ENCODE results near the gene CYP2C19. TPM values are rescaled to one million over a fixed set of nuclear protein-coding genes. Genes with fewer than 3 reads are reported as not detected.

CYP2C19 gene
- total and polyA plus RNA-seq, 9 of the 15 experiments (the other 6 are each of a cell fraction or from before 2014, with no cell fraction given) = not detected

GRCh38 chr10:94747137-94747536 lies 15.3 kb upstream of the CYP2C19 start:
- in situ Hi-C loops (cut with MboI) = no loop called here
- TF ChIP-seq POLR2AphosphoS2 (IDR thresholded peaks at IDR 0.05; ENCODE audit: low read length) = no peak
- TF ChIP-seq LEF1 (IDR thresholded peaks at IDR 0.05) = no peak
- TF ChIP-seq PRMT5 (CRISPR knock-in tag; IDR thresholded peaks at IDR 0.05) = no peak
- TF ChIP-seq HNRNPH1 (optimal IDR thresholded peaks at IDR 0.05; ENCODE audit: low read depth, low read length) = no peak
- no peak for TF ChIP-seq MCM5 (IDR thresholded peaks at IDR 0.05; ENCODE audit: low read depth)
- TF ChIP-seq NCOA4 (IDR thresholded peaks at IDR 0.05; ENCODE audit: partially characterized antibody) = no peak
- 5% methylated on average over 2 of the region's 2 CpGs for WGBS (ENCODE audit: insufficient coverage, low coverage, missing lambda C conversion rate)

GRCh38 chr10:94747838-94748237 lies 14.6 kb upstream of the CYP2C19 start:
- ATAC-seq = no peak
- H3K4me3 ChIP-seq = no peak overlapping the region
- no peak overlapping the region for H3K4me2 ChIP-seq (ENCODE audit: insufficient read depth, low read length)
- DNase-seq (ENCODE audit: extremely low read depth in 1 of 4, low spot score in 3 of 4) = no peak
- H3K27me3 ChIP-seq (ENCODE audit: control insufficient read depth in 2 of 2, insufficient read depth in 2 of 2, low read length in 2 of 2) = no peaks in the 10 kb centered on the region
- H4K20me1 ChIP-seq (replicated peaks; ENCODE audit: control insufficient read depth, insufficient read depth, low read length) = no peaks in the 10 kb centered on the region
- intact Hi-C loops (cut with micrococcal nuclease) = no loop called here
- no peak overlapping the region for H3K27ac ChIP-seq (ENCODE audit: extremely low read depth, low read depth, low read length)
- no peak for FAIRE-seq
- H3K9me3 ChIP-seq (replicated peaks; ENCODE audit: control insufficient read depth, insufficient read depth, low read depth, low read length) = no peaks in the 10 kb centered on the region
- ChIA-PET POLR2A (no interaction called here), CTCF (ENCODE audit: low intra/inter-chr PET ratio) (no interaction called here)
- no peak overlapping the region for H2AFZ ChIP-seq (ENCODE audit: low read depth, low read length)
- H3K4me1 ChIP-seq (replicated peaks in 1 of 2; ENCODE audit: control insufficient read depth in 2 of 2, insufficient read depth in 2 of 2, low read length in 2 of 2) = no peaks in the 10 kb centered on the region
- H3K79me2 ChIP-seq (ENCODE audit: control insufficient read depth, insufficient read depth, low read length) = no peaks in the 10 kb centered on the region
- BruUV-seq (replicated peaks) = no TSS peak
- 0% methylated on average over 4 of the region's 4 CpGs for WGBS (ENCODE audit: insufficient coverage, low coverage, missing lambda C conversion rate)
- H3K36me3 ChIP-seq (ENCODE audit: control insufficient read depth, insufficient read depth, low read length) = no peaks in the 10 kb centered on the region
- in situ Hi-C loops (cut with MboI) = no loop called here
- no peak overlapping the region for H3K9ac ChIP-seq (ENCODE audit: insufficient read depth in 1 of 2, low read depth in 2 of 2, low read length in 2 of 2)
- no peaks in the 10 kb centered on the region for H3K9me1 ChIP-seq (ENCODE audit: control insufficient read depth, insufficient read depth, low read length)
- TF ChIP-seq E4F1 (CRISPR knock-in tag; IDR thresholded peaks at IDR 0.05; ENCODE audit: borderline replicate concordance) = no peak
- TF ChIP-seq ETV6 (IDR thresholded peaks at IDR 0.05; ENCODE audit: borderline replicate concordance in 1 of 2, low read depth in 2 of 2, low read length in 1 of 2) = no peak
- no peak for TF ChIP-seq ETV6 (CRISPR knock-in tag; IDR thresholded peaks at IDR 0.05; ENCODE audit: borderline replicate concordance)
- no peak for TF ChIP-seq MBD2 (IDR thresholded peaks at IDR 0.05; ENCODE audit: borderline replicate concordance, low read depth)
- TF ChIP-seq ARNT (IDR thresholded peaks at IDR 0.05) = no peak
- no peak for TF ChIP-seq PHB2 (IDR thresholded peaks at IDR 0.05; ENCODE audit: low read depth)
- TF ChIP-seq HNRNPLL (IDR thresholded peaks at IDR 0.05; ENCODE audit: low read depth, low read length, poor library complexity, severe bottlenecking) = no peak
- no peak for TF ChIP-seq DLX4 (CRISPR knock-in tag; IDR thresholded peaks at IDR 0.05)
- TF ChIP-seq, protein P1, sequence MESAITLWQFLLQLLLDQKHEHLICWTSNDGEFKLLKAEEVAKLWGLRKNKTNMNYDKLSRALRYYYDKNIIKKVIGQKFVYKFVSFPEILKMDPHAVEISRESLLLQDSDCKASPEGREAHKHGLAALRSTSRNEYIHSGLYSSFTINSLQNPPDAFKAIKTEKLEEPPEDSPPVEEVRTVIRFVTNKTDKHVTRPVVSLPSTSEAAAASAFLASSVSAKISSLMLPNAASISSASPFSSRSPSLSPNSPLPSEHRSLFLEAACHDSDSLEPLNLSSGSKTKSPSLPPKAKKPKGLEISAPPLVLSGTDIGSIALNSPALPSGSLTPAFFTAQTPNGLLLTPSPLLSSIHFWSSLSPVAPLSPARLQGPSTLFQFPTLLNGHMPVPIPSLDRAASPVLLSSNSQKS (CRISPR knock-in tag; IDR thresholded peaks at IDR 0.05) = no peak

More at GRCh38 chr10:94747137-94747536, 15.3 kb upstream of the CYP2C19 start:
- no peak overlapping the region for H3K9ac ChIP-seq (ENCODE audit: insufficient read depth in 1 of 2, low read depth in 2 of 2, low read length in 2 of 2)
- no peaks in the 10 kb centered on the region for H4K20me1 ChIP-seq (replicated peaks; ENCODE audit: control insufficient read depth, insufficient read depth, low read length)
- POLR2A ChIA-PET = no interaction called here
- CTCF ChIA-PET (ENCODE audit: low intra/inter-chr PET ratio) = no interaction called here
- H3K9me1 ChIP-seq (ENCODE audit: control insufficient read depth, insufficient read depth, low read length) = no peaks in the 10 kb centered on the region
- no peak overlapping the region for H3K4me2 ChIP-seq (ENCODE audit: insufficient read depth, low read length)
- H3K27me3 ChIP-seq (ENCODE audit: control insufficient read depth in 2 of 2, insufficient read depth in 2 of 2, low read length in 2 of 2) = no peaks in the 10 kb centered on the region
- ATAC-seq (no peak), FAIRE-seq (no peak), DNase-seq (ENCODE audit: extremely low read depth in 1 of 4, low spot score in 3 of 4) (no peak)
- H2AFZ ChIP-seq (ENCODE audit: low read depth, low read length) = no peak overlapping the region
- H3K4me3 ChIP-seq = no peak overlapping the region
- intact Hi-C loops (cut with micrococcal nuclease) = no loop called here
- H3K79me2 ChIP-seq (ENCODE audit: control insufficient read depth, insufficient read depth, low read length) = no peaks in the 10 kb centered on the region
- H3K4me1 ChIP-seq (replicated peaks in 1 of 2; ENCODE audit: control insufficient read depth in 2 of 2, insufficient read depth in 2 of 2, low read length in 2 of 2) = no peaks in the 10 kb centered on the region
- H3K27ac ChIP-seq (ENCODE audit: extremely low read depth, low read depth, low read length) = no peak overlapping the region
- no peaks in the 10 kb centered on the region for H3K36me3 ChIP-seq (ENCODE audit: control insufficient read depth, insufficient read depth, low read length)
- no peaks in the 10 kb centered on the region for H3K9me3 ChIP-seq (replicated peaks; ENCODE audit: control insufficient read depth, insufficient read depth, low read depth, low read length)
- no TSS peak for BruUV-seq (replicated peaks)
